HCT116 (cell line): ENCODE measurements around the gene RGS4. TPM values are rescaled to one million over a fixed set of nuclear protein-coding genes. Genes with fewer than 3 reads are reported as not detected.
A peak's percentile ranks its signal among the peaks of the same experiment; 100 is the strongest.

Experiments
- ATAC-seq: fragments of 200-7000 bp; cut with Tn5 transposase; 2 replicates; pipeline ENCODE4 v1.9.1; 2020; ENCODE audit warnings: mild to moderate bottlenecking, moderate library complexity
- BruUV-seq: library from RNA; stranded (reverse); fragments of 400-500 nt; replicated peaks from 2 replicates; lab custom pipeline; 2021; lab: Mats Ljungman, UMichigan
- CTCF ChIA-PET: fragments of 300-600 bp; sonication (Branson Sonifier 250); formaldehyde crosslinking; loops from one replicate; lab custom pipeline; 2021; ENCODE audit warnings: antibody characterized with exemption; lab: Charles Lee
- POLR2A ChIA-PET: fragments of 300-600, 350-600 bp; sonication (Branson Sonifier 250); formaldehyde crosslinking; loops from one replicate; lab custom pipeline; 2021; ENCODE audit warnings: antibody characterized with exemption; lab: Charles Lee
- RAD21 ChIA-PET, 2 experiments: fragments of 300-600 bp; sonication (Branson Sonifier 250); formaldehyde crosslinking; loops; one replicate each; lab custom pipeline; 2023; ENCODE audit warnings: low total read pairs in 2 of 2; ENCODE audit not compliant: uncharacterized antibody in 2 of 2, unreplicated experiment in 2 of 2, low non-redundant PET in 1 of 2; lab: Charles Lee
- DNase-seq: peaks from one replicate; pipeline ENCODE4 v3.0.0-alpha.2; 2010; ENCODE audit warnings: low read depth, low spot score
- H2AFZ ChIP-seq: fragments of 200-600 bp; shearing (Covaris generic), sonication (generic); 2 replicates; pipeline ENCODE4 v1.6.1; 2017; ENCODE audit warnings: low read depth, mixed run types, mixed read lengths, antibody characterized with exemption, low read length; ENCODE audit not compliant: poor library complexity, severe bottlenecking
- H3K27ac ChIP-seq: 2 replicates; pipeline ENCODE4 v1.5.1; 2012; ENCODE audit warnings: low read depth, low read length
- H3K27me3 ChIP-seq: fragments of 200-600 bp; sonication (generic); 2 replicates; pipeline ENCODE4 v1.6.1; 2016; ENCODE audit warnings: mixed run types, low read length, mixed read lengths; ENCODE audit not compliant: insufficient read depth
- H3K36me3 ChIP-seq, 2 experiments: fragments of 200-500 bp in 1 of 2; fragments of 200-600 bp in 1 of 2; sonication (Bioruptor generic) in 1 of 2; sonication (generic) in 1 of 2; 2 replicates each; pipeline versions ENCODE4 v1.5.1 to v1.6.1; 2014 to 2016; ENCODE audit warnings: low read length in 2 of 2, inconsistent platforms in 1 of 2, mixed read lengths in 1 of 2, mixed run types in 1 of 2; ENCODE audit not compliant: insufficient read depth in 2 of 2, control insufficient read depth in 1 of 2
- H3K4me1 ChIP-seq, 2 experiments: fragments of 200-600 bp in 1 of 2; sonication (generic) in 1 of 2; 2 replicates each; pipeline versions ENCODE4 v1.5.1 to v1.6.1; 2012 to 2017; ENCODE audit warnings: low read length in 2 of 2, inconsistent platforms in 1 of 2, mild to moderate bottlenecking in 1 of 2, mixed read lengths in 1 of 2, mixed run types in 1 of 2, moderate library complexity in 1 of 2; ENCODE audit not compliant: insufficient read depth in 2 of 2, control insufficient read depth in 1 of 2
- H3K4me2 ChIP-seq: fragments of 200-600 bp; sonication (generic); 2 replicates; pipeline ENCODE4 v1.6.1; 2017; ENCODE audit warnings: mixed run types, low read length, mixed read lengths
- H3K4me3 ChIP-seq, 2 experiments: fragments of 200-600 bp in 1 of 2; sonication (generic) in 1 of 2; replicated peaks in 1 of 2; 2 replicates each; pipeline ENCODE4 v1.5.1; 2011 to 2016; ENCODE audit warnings: low read length in 2 of 2, control low read depth in 1 of 2, low read depth in 1 of 2, mild to moderate bottlenecking in 1 of 2, mixed read lengths in 1 of 2, mixed run types in 1 of 2
- H3K79me2 ChIP-seq: fragments of 200-600 bp; sonication (generic); 2 replicates; pipeline ENCODE4 v1.6.1; 2017; ENCODE audit warnings: mild to moderate bottlenecking, mixed run types, low read length, moderate library complexity, mixed read lengths; ENCODE audit not compliant: insufficient read depth
- H3K9ac ChIP-seq: fragments of 200-600 bp; sonication (generic); 2 replicates; pipeline ENCODE4 v1.6.1; 2016; ENCODE audit warnings: low read length, mixed read lengths
- H3K9me2 ChIP-seq: fragments of 200-600 bp; sonication (generic), shearing (Covaris generic); 2 replicates; pipeline ENCODE4 v1.6.1; 2017; ENCODE audit warnings: mixed run types, mild to moderate bottlenecking, moderate library complexity; ENCODE audit not compliant: insufficient read depth
- H3K9me3 ChIP-seq, 2 experiments: fragments of 200-500 bp in 1 of 2; fragments of 200-600 bp in 1 of 2; sonication (Bioruptor generic) in 1 of 2; sonication (generic) in 1 of 2; 2 replicates each; pipeline ENCODE4 v1.6.1; 2014 to 2017; ENCODE audit warnings: low read length in 2 of 2, mixed read lengths in 2 of 2, inconsistent platforms in 1 of 2, low read depth in 1 of 2, mild to moderate bottlenecking in 1 of 2, mixed run types in 1 of 2, moderate library complexity in 1 of 2; ENCODE audit not compliant: control insufficient read depth in 1 of 2, insufficient read depth in 1 of 2
- H4K20me1 ChIP-seq: fragments of 200-600 bp; sonication (generic), shearing (Covaris generic); 2 replicates; pipeline ENCODE4 v1.6.1; 2017; ENCODE audit warnings: mixed run types, mild to moderate bottlenecking, moderate library complexity; ENCODE audit not compliant: insufficient read depth
- CBX3 ChIP-seq: IDR thresholded peaks from 2 replicates; pipeline ENCODE4 v1.6.1; 2012; ENCODE audit warnings: low read depth
- CEBPB ChIP-seq: IDR thresholded peaks from 2 replicates; pipeline ENCODE4 v1.6.1; 2012; ENCODE audit warnings: low read depth
- ELF1 ChIP-seq: IDR thresholded peaks from 2 replicates; pipeline ENCODE4 v1.6.1; 2012; ENCODE audit warnings: low read depth, borderline replicate concordance
- EZH2 ChIP-seq: fragments of 200-600 bp; sonication (generic); IDR thresholded peaks from 2 replicates; pipeline ENCODE4 v1.6.1; 2017; ENCODE audit warnings: antibody characterized with exemption, mixed run types
- EZH2phosphoT487 ChIP-seq: fragments of 200-600 bp; IDR thresholded peaks from 2 replicates; pipeline ENCODE4 v1.6.1; 2018; ENCODE audit warnings: antibody characterized with exemption, borderline replicate concordance
- SIN3A ChIP-seq: IDR thresholded peaks from 2 replicates; pipeline ENCODE4 v1.6.1; 2012; ENCODE audit warnings: low read depth
- SP1 ChIP-seq: IDR thresholded peaks from 2 replicates; pipeline ENCODE4 v1.6.1; 2012; ENCODE audit warnings: low read depth
- intact Hi-C: fragments of 100-400 bp; cut with micrococcal nuclease; formaldehyde crosslinking; loops from 2 replicates; pipeline ENCODE4 v1.10.0; 2022
- total RNA-seq: library from RNA; stranded (reverse); gene quantifications from one replicate; pipeline ENCODE4 v1.2.1, GENCODE V29; 2021; ENCODE audit not compliant: unreplicated experiment
- TF ChIP-seq, protein P1 (sequence below), 3 experiments: fragments of 200-600 bp in 1 of 3; sonication (generic) in 1 of 3; IDR thresholded peaks in 2 of 3; conservative IDR thresholded peaks in 1 of 3; 2 replicates each; pipeline ENCODE4 v1.5.1; 2012 to 2017; ENCODE audit warnings: low read depth in 2 of 3, low read length in 2 of 3, antibody characterized with exemption in 1 of 3, borderline replicate concordance in 1 of 3, control low read depth in 1 of 3, mild to moderate bottlenecking in 1 of 3, mixed read lengths in 1 of 3, mixed run types in 1 of 3, moderate library complexity in 1 of 3; ENCODE audit not compliant: insufficient read depth in 1 of 3
- TF ChIP-seq, protein P2 (sequence below): IDR thresholded peaks from 2 replicates; pipeline ENCODE4 v1.6.1; 2012
- TF ChIP-seq, protein P3 (sequence below): IDR thresholded peaks from 2 replicates; pipeline ENCODE4 v1.6.1; 2012

RGS4 gene
- total RNA-seq, 1 experiment from 2014 or later: not detected

DNA sequence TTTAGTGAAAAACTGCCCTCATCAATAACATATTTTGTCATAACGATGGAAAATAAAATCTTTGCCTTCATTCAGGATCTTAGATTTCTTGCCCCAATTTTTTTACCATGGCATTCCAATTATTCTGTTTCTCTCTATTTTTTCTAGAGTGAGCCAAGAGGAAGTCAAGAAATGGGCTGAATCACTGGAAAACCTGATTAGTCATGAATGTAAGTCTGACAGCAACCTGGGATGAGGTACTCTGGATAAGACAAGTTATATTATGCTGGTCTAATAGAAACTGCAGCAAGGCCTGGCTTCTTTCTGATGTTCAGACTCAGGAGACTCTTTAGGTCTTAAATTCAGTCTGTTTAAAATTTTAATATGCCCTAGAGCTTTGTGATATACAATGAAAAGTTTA is 3.5 kb downstream of the RGS4 start:
- CTCF ChIA-PET: interaction anchor here (0.9 to 1.7 kb wide), 4 partner anchors 11 to 244 kb away, joined by 3 to 6 read pairs (median 4); no protein-coding TSS in a partner anchor
- ATAC-seq (no peak), DNase-seq (no peak)
- Histone ChIP-seq H3K4me3 (no peak overlapping the region), H3K27ac (no peak overlapping the region), H4K20me1 (no peaks in the 10 kb centered on the region), H3K4me2 (no peak overlapping the region), H3K9ac (no peak overlapping the region), H3K36me3 (no peaks in the 10 kb centered on the region), H3K4me1 (peaks cover 0 to 16% of the 10 kb centered on the region in 2 experiments; a peak in 3 of 4 replicates), H3K9me3 (no peaks in the 10 kb centered on the region), H3K79me2 (no peaks in the 10 kb centered on the region), H3K27me3 (peaks cover 21% of the 10 kb centered on the region), H2AFZ (peak overlapping the region; percentile 74), H3K9me2 (no peaks in the 10 kb centered on the region)
- BruUV-seq: no TSS peak
- POLR2A ChIA-PET: no interaction called here
- intact Hi-C loops: loop anchor here (1.0 to 2.0 kb wide), 2 partner anchors 103 to 242 kb away; no protein-coding TSS in a partner anchor
- TF ChIP-seq SP1: no peak
- RAD21 ChIA-PET: interaction anchor here in 1 of 2 experiments (1.5 kb wide), 1 partner anchor 243 kb away, joined by 3 read pairs; no protein-coding TSS in a partner anchor

DNA sequence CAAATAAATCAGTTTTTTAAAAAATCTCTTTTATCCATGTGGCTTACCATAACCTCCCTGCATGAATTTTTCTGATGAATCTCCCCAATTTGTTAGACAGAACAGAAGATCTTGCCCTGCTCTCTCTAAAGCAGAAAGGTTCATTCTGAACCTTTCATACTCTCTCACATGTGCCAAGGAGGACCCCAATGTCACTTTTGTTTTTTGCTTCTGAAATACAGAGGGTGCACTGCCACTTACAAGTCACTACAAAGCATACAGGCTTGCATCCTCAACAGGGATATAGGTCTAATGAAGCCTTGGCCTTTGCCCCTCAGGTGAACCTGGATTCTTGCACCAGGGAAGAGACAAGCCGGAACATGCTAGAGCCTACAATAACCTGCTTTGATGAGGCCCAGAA is 4.8 kb downstream of the RGS4 start:
- CTCF ChIA-PET: no interaction called here

More for the DNA sequence above, 4.8 kb downstream of the RGS4 start:
- BruUV-seq: no TSS peak
- Histone ChIP-seq H3K4me3 (no peak overlapping the region), H4K20me1 (no peaks in the 10 kb centered on the region), H3K9ac (no peak overlapping the region), H3K27me3 (peaks cover 8% of the 10 kb centered on the region), H3K27ac (no peak overlapping the region), H3K9me2 (no peaks in the 10 kb centered on the region), H3K9me3 (no peaks in the 10 kb centered on the region), H3K36me3 (no peaks in the 10 kb centered on the region), H3K4me1 (peaks cover 0 to 15% of the 10 kb centered on the region in 2 experiments; a peak in 3 of 4 replicates), H3K79me2 (no peaks in the 10 kb centered on the region), H2AFZ (no peak overlapping the region), H3K4me2 (no peak overlapping the region)
- intact Hi-C loops: no loop called here
- RAD21 ChIA-PET: no interaction called here
- no peak for ATAC-seq
- DNase-seq: no peak
- POLR2A ChIA-PET: no interaction called here
- TF ChIP-seq, protein P1, sequence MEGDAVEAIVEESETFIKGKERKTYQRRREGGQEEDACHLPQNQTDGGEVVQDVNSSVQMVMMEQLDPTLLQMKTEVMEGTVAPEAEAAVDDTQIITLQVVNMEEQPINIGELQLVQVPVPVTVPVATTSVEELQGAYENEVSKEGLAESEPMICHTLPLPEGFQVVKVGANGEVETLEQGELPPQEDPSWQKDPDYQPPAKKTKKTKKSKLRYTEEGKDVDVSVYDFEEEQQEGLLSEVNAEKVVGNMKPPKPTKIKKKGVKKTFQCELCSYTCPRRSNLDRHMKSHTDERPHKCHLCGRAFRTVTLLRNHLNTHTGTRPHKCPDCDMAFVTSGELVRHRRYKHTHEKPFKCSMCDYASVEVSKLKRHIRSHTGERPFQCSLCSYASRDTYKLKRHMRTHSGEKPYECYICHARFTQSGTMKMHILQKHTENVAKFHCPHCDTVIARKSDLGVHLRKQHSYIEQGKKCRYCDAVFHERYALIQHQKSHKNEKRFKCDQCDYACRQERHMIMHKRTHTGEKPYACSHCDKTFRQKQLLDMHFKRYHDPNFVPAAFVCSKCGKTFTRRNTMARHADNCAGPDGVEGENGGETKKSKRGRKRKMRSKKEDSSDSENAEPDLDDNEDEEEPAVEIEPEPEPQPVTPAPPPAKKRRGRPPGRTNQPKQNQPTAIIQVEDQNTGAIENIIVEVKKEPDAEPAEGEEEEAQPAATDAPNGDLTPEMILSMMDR (IDR thresholded peaks at IDR 0.05 in 2 of 3, conservative IDR thresholded peaks at IDR 0.05 in 1 of 3; ENCODE audit: borderline replicate concordance in 1 of 3, insufficient read depth in 1 of 3, low read depth in 2 of 3, low read length in 2 of 3): no peak
- TF ChIP-seq SP1 (no peak), CEBPB (no peak), SIN3A (no peak), EZH2phosphoT487 (no peak), EZH2 (no peak), ELF1 (no peak), CBX3 (no peak)
- TF ChIP-seq, protein P2, sequence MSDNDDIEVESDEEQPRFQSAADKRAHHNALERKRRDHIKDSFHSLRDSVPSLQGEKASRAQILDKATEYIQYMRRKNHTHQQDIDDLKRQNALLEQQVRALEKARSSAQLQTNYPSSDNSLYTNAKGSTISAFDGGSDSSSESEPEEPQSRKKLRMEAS: no peak
- TF ChIP-seq, protein P3, sequence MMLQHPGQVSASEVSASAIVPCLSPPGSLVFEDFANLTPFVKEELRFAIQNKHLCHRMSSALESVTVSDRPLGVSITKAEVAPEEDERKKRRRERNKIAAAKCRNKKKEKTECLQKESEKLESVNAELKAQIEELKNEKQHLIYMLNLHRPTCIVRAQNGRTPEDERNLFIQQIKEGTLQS: no peak
